GM18526 (cell line): ENCODE data around the gene PITPNM3.

Experiments used
- POLR2A ChIP-seq: IDR thresholded peaks from 3 replicates; pipeline ENCODE4 v1.6.1; 2011; ENCODE audit not compliant: insufficient read length; ENCODE audit errors: extremely low read depth

The PITPNM3 gene

DNA sequence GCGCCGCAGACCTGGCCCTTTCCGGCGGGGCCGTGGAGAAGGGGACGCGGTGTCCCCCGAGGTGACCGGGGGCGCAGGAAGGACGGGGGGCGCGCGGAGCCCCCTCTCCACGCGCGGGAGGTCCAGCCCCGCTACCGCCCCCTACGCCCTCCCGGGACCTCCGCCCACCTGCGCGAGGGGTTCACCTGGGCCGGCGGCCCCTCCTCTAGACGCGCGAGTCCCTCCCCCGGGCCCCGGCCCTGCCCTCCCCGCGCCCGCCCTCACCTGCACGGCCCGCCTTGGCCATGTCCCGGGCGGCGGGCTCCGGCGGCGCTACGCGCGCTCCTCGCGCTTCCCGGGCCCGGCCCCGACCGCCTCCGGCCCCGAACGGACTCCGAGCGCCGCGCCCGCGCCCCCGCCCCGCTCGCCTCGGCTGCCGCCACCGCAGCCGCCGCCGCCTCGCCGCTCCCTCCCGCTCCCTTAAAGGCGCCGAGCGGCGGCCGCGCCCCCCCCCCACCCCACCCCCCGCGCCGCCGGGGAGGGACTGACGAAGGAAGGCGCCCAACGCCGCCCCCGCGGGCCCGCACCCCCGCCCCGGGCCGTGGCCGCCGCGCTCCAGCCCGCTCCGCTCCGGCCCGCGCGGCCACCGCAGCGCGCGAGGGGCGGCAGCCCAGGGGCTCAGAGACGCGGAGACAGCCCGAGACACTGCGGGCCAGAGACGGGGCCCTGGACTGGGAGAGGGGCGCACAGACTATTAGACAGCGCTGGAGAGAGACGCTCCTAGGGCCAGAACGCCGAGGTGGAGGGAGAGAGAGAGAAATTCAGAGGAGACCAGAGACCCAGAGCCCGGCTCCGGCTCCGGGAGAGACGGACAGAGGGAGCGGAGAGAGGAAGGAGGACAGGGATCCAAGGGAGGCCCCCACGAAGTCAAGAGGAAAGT lies at the start of gene PITPNM3:
Gene PITPNM3, minus strand, starts transcription at position 435 of the 919 bp plus-strand sequence. Its CDS starts 149 bp downstream, at position 286.
- no peak for TF ChIP-seq POLR2A

DNA sequence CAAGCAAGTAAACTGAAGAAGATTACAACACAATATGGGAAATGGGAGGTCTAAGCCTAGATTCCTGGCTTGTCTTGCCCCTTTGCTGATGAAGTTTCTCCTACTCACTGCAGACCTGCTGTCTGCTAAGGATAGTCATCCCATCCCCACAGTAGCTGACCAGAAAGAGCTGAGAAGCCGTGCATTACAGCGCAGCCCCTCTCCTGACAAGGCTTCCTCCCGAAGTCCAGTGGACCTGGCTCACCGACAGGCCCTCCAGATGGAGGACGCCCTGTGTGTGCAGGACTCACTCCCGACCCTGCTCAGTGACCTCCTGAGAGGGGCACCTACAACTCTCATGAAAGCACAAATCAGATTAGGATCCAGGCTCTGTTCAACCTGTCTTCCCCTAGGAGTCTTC lies 48.8 kb upstream of the PITPNM3 start:
- no peak for TF ChIP-seq POLR2A

DNA sequence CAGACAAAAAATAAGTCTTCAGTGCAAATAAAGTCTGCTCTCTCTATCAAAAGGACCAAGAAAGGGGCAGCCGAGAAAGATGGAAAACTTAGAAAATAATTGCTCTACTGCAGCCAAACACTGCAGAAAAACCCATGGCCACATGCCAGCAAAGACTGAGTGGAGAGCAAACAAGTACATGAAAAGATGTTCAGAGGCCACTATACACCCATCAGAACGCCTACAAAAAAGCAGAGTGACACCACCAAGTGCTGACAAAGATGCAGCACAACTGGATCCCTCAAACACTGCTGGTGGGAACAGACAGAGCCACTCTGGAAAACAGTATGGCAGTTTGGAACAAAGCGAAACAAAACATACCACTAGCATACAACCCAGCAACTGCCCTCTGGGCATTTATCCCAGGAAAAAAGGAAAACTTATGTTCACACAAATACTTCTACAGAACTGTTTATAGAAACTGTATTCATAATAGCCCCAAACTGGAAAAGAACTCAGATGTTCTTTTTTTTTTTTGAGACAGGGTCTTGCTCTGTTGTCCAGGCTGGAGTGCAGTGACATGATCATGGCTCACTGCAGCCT lies 47.5 kb upstream of the PITPNM3 start:
- no peak for TF ChIP-seq POLR2A

DNA sequence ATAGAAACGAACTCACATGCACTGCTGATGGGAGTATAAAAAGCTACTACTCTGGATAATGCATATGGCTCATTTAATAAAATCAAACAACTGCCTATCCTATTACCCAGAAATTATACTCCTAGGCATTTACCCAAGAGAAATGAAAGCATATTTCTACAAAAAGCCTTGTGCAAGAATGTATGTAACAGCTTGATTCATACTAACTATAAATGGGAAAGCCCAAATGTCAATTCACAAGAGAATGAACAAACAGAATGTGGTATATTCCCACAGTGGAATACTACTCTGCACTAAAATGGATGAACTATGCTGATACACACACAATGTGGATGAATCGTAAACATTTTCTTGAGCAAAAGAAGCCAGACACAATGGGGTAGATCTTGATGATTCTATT lies 45.8 kb upstream of the PITPNM3 start:
- TF ChIP-seq POLR2A, result no peak

DNA sequence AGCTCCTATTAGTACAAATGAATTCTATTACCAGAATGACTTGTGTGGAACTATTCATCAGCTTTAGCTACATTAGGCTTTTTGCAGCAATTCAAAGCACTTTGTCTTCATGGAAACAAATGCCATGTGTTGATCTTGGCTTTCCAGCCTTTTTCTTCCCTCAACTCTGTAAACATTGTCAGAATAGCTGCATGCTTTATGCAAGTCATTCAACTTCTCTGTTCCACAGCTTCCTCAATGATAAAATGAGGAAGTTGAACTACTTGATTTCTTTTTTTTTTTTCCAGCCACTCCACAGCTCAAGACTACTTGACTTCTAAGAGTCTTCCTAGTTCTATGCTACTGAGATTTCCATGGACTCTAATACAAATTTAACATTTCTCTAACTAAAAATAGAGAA lies 43.0 kb upstream of the PITPNM3 start:
- TF ChIP-seq POLR2A, result no peak

DNA sequence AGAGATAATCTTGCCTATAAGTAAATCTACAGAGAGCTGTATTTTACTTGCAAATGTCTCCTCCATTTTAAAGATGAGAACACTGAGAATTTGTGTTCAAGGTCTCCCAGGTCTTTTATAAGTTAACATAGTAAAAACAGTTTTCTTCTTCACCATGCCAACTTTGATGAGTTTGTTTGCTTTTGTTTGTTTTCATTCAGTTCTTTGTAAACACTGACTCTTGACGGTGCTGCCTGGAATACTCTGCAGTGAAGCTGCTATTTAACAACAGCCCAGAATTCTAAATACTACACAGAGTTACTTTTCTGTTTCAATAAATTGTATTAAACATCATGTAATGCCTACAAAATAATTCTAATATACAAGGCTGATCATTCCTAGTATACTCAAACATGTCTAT lies 41.4 kb upstream of the PITPNM3 start:
- TF ChIP-seq POLR2A, result no peak

DNA sequence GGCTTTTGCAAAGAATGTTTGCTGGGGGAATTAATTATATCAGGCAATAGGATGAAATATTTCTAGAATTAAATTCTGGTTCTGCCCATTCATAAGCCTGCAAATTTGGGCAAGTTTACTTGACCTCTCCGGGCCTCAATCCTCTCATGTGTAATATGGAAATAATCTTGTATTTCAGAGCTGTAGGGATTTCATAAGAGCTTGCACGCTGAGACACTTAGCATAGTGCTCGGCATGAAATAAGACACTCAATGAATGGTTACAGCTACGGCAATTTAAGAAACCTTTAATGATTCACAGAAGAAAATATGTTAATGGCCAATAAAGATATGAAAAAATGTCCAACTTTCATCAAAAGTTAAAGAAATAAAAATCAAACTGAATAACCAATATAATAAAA lies 40.6 kb upstream of the PITPNM3 start:
- TF ChIP-seq POLR2A, result no peak

DNA sequence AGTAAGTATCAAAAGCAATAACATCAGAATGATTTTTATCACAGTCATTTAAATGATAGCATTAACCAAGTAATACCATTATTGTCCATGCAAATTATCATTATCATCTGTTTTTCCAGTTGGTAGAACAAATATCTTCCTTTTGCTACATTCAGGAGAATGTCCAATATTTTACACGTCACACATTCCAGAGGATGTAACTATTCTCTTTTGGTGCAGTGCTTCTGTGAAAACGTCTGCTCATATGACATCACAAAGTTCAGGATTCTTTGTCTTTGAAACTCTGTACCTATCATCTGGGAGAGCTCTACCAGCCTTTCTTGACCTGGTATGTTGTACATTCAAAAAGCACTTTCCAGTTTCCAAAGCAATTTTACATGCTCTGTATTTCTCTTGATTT lies 40.2 kb upstream of the PITPNM3 start:
- no peak for TF ChIP-seq POLR2A

DNA sequence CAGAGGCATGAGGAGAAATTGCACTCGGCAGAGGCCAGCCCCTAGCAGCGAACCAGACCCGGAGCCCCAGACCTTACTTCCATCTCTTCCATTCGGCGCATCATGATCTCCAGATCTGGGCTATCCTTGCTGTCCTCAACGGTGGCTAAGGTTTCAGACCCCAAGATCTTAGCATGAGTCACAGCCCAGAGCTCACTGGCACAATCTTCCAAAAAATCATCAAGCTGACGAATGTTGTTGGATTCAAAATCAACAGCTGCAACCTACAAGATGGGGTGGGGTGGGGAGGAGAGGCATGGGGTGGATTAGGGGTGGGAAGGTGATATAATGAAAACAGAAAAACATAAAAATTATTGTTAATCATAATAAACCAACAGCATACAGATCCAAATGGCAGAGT lies 39.7 kb upstream of the PITPNM3 start:
- no peak for TF ChIP-seq POLR2A

DNA sequence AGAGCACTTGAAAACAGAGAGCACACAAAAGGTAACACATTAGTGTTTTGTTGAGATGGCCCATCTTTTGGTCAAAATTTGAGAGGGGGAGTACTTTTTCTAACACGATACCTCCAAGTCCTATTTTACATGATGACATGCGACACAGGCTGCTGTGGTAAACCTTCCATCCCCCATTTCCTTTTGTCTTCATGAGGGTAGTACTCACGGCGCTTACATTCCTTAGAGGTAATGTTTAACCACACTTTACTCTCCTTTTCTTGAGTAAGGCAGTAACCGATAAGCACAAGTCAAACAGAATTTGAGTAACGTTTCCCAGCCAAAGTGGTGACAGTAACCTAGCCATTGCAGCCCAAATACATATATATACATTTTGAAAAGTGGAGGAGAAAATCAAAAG lies 35.8 kb upstream of the PITPNM3 start:
- no peak for TF ChIP-seq POLR2A

DNA sequence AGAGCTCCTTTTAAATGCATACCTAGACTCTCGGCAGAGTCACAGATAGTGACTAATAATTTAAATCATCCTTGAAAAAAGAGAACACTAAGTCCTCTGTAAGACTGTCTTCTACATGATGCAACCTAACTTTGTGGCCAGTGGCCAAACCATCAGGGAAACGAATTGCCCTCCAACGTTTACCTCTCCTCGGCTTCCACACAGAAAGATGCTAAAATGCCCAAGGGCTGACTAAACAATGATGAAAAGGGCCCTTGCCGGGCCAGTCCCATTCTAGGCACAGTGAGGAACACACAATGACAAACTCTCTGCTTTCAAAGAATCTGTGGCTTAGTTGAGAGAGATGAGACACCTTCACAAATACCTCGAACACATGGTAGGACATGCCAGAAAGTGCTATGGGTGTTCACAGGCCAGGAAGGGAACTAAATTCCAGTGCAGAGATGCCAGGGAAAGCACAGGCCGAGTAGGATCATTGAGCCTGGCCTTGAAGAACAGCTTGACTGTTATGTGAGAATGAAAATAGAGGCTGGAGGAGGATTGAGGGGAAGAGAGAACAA lies 35.3 kb upstream of the PITPNM3 start:
- no peak for TF ChIP-seq POLR2A

DNA sequence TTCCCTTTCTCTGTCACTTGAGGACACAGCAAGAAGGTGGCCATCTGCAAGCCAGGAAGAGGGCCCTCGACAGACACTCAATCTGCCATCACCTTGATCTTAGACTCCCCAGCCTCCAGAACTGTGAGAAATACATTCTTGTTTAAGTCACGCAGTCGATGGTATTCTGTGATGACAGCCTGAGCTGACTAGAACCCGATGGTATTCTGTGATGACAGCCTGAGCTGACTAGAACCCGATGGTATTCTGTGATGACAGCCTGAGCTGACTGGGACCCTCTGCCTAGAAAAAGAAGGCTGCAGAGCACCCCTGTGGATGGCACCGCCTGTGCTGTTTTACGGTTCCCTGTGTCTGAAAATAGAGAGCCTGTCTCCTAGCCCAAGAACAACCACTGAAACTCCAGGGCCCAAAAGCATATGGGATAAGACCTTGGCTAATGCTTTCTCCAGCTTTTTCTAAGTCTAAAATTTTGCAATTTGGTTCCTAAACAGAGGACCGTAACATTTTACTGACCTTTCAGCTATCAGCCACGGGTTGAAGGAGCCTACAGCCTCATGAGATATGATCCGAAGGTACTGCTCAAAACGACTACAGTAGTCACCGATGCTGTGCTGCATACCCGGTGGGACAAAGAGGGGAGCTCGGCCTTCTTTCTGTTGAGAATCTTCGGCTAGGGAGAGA lies 33.1 kb upstream of the PITPNM3 start:
- TF ChIP-seq POLR2A, result no peak

DNA sequence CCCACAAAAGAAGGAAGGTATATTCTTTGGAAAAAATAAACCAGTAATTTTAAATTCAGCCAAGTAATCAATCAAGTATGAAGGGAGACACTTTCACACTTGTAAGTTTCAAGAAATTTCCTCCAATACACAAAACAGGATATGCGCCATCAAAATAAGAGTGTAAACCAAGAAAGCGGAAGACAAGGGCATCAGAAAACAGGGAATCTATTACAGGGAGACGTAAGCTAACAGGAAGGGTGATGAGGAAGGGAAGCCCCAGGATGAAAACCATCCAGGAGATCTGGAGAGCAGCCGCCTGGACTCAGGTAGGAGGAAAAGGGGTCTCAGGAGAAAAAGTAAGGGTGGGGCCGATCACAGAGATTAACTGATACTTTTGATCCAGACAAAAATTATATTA lies 31.8 kb upstream of the PITPNM3 start:
- no peak for TF ChIP-seq POLR2A

DNA sequence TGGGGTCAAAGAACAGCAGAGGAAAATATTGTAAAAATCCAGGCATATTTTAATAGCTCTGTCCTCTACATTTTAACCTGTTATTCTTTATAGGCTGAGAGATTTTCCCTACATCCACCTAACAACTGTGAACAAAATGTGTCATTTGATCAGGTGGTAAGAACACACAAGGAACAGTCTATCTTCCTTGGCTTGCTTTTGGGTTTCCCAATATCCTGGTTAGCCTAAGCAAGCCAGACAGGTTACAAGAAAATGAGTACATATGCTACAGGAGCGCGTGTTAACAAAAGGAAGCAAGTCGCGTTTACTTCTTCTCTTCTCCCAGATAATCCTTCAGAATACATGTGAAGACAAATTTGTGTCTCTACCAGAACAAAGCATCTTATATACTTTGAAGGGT lies 31.0 kb upstream of the PITPNM3 start:
- no peak for TF ChIP-seq POLR2A

DNA sequence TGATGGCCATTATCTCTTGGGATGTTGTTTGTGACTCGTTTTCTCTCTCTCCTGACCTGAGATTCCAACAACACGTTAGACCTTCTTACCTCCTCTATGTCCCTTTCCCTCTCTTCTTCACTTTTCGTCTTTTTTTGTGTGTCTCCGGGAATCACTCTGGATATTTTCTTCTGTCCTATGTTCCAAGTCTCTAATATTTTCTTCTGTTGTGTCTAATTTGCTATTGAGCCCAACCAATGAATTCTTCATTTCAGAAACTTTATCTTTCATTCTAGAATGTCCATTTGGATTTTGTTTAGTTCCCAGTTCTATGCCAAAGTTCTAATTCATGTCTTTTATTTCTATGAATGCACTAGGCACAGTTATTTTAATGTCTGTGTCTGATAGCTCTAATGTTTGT lies 27.1 kb upstream of the PITPNM3 start:
- TF ChIP-seq POLR2A, result no peak

DNA sequence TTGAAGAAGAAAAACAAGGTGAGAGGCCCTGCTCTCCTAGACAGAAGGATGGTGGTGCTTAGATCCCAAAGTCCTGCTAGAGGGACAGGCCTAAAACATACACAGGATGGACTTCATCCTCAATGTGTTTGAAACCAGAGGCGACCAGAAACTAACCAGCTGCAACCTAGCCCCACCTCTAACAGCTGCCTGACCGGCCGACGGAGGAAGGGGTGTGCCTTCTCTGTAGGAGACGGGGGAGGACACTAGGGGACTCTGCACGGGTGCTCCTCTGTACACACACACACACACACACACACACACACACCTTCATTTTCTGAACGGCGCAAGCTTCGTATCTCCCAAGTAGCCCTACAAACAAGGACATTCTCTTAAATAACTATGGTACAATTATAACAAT lies 24.3 kb upstream of the PITPNM3 start:
- no peak for TF ChIP-seq POLR2A
